Occipital lobe (tissue), 2 donors: Measurements from ENCODE around the gene PXK. TPM values are rescaled to one million over a fixed set of nuclear protein-coding genes. Genes with fewer than 3 reads are reported as not detected.

ENCODE experiments used
- DNase-seq: peaks from one replicate; lab custom pipeline; 2025; lab: John Stamatoyannopoulos, UW
- total RNA-seq: library from RNA; depleted of rRNA; stranded (reverse); fragments of >200 nt; gene quantifications from one replicate; pipeline ENCODE4 v1.2.3, GENCODE V29; 2014

Gene PXK
- total RNA-seq, 1 donor from 2014 or later, result 28.2 TPM

GRCh38 chr3:58383476-58383875, 50.8 kb downstream of the PXK start:
- DNase-seq, result no peak

- peak; percentile 23 for DNase-seq
These were observed 51.2 kb downstream of the PXK start for GRCh38 chr3:58383904-58384303.

GRCh38 chr3:58384381-58385090, 51.8 kb downstream of the PXK start:
- DNase-seq, result no peak

GRCh38 chr3:58386626-58387365, 54.1 kb downstream of the PXK start:
- peak; percentile 69 for DNase-seq

- no peak for DNase-seq
These were observed 55.2 kb downstream of the PXK start for GRCh38 chr3:58387650-58388546.

- no peak for DNase-seq
These were observed 55.9 kb downstream of the PXK start for GRCh38 chr3:58388550-58389091.

GRCh38 chr3:58391156-58391865, 58.6 kb downstream of the PXK start:
- no peak for DNase-seq

GRCh38 chr3:58392181-58392580, 59.5 kb downstream of the PXK start:
- DNase-seq, result no peak

GRCh38 chr3:58394339-58394738, 61.6 kb downstream of the PXK start:
- DNase-seq, result no peak

GRCh38 chr3:58398669-58399333, 66.1 kb downstream of the PXK start:
- no peak for DNase-seq

- DNase-seq, result no peak
These were observed 70.9 kb downstream of the PXK start for GRCh38 chr3:58403513-58404109.

- DNase-seq, result no peak
These were observed 71.7 kb downstream of the PXK start for GRCh38 chr3:58404396-58404795.

GRCh38 chr3:58408906-58409305, 76.2 kb downstream of the PXK start:
- DNase-seq, result no peak

- no peak for DNase-seq
These were observed 77.0 kb downstream of the PXK start for GRCh38 chr3:58409663-58410062.

GRCh38 chr3:58411036-58411435, 78.3 kb downstream of the PXK start:
- no peak for DNase-seq

- DNase-seq, result no peak
These were observed 79.4 kb downstream of the PXK start for GRCh38 chr3:58411851-58412830.

GRCh38 chr3:58414538-58415197, 82.0 kb downstream of the PXK start:
- DNase-seq, result no peak

GRCh38 chr3:58416191-58416590, 83.5 kb downstream of the PXK start:
- DNase-seq, result no peak
